Measurements from ENCODE around the gene PRKAG2.
"Not testable (repeated sequence)": the region's sequence is repeated elsewhere in the genome, so short reads cannot be mapped to it uniquely, and the experiment has no call there.

Gene PRKAG2

GRCh38 chr7:151876899-151877777, at the start of gene PRKAG2:
TSS of gene PRKAG2 (minus strand) at chr7:151877115. CDS start at chr7:151876620, 495 bp downstream.
- peak; percentile 40 to 68 (median 45) for DNase-seq (ENCODE audit: low read depth in 2 of 3, low spot score in 2 of 3)

GRCh38 chr7:151926336-151926712, 49.4 kb upstream of the PRKAG2 start:
- no peak for DNase-seq (ENCODE audit: low read depth in 2 of 3, low spot score in 2 of 3)

- DNase-seq (ENCODE audit: low read depth in 2 of 3, low spot score in 2 of 3): no peak
These were observed 48.8 kb upstream of the PRKAG2 start for GRCh38 chr7:151925446-151926335.

DNA sequence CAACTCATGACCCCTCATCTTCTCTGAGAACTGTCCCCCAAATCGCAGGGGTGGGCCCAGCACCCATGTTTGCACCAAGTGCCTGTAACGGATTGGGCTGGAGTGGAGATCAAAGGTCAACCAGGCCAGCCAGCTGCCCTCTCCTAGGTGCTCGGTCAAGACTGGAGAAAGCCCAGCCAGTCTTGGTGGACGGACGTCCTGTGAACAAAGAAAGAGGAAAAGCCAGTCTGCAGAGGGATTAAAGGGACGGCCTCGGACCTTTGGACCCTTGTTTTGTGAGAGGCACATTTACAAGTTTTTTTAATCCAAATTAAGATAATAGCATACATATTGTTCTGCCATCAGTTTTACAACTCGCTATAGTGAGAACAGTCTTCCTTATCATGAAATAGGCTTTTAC, 47.6 kb upstream of the PRKAG2 start:
- DNase-seq (ENCODE audit: low read depth in 2 of 3, low spot score in 2 of 3): no peak

DNA sequence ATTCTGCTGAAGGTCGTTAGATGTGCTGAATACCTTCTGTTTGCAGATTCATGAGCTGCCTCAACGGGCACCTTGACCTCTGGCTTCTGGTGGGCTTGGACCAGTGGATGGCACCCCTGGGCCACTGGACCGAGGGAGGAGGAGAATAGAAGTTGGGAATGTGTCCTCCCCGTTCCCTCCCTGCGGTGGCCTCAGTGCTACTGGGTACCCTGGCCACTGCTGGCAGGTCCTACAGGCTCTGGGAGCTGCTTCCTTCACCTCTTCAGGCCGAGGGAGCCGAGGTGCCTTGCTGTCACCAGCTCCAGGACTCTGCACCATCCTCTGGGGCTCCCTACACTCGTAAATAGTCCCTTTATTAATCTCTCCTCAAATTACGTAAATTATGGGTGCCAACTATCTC, 47.1 kb upstream of the PRKAG2 start:
- no peak for DNase-seq (ENCODE audit: low read depth in 2 of 3, low spot score in 2 of 3)

GRCh38 chr7:151923097-151923876, 46.4 kb upstream of the PRKAG2 start:
- DNase-seq (ENCODE audit: low read depth in 2 of 3, low spot score in 2 of 3): no peak

- no peak for DNase-seq (ENCODE audit: low read depth in 2 of 3, low spot score in 2 of 3)
These were observed 44.5 kb upstream of the PRKAG2 start for GRCh38 chr7:151921451-151921850.

GRCh38 chr7:151920488-151920887, 43.6 kb upstream of the PRKAG2 start:
- no peak for DNase-seq (ENCODE audit: low read depth in 2 of 3, low spot score in 2 of 3)

- DNase-seq (ENCODE audit: low read depth in 2 of 3, low spot score in 2 of 3): no peak
These were observed 42.7 kb upstream of the PRKAG2 start for GRCh38 chr7:151919595-151919994.

- DNase-seq (ENCODE audit: low read depth in 2 of 3, low spot score in 2 of 3): no peak
These were observed 41.6 kb upstream of the PRKAG2 start for GRCh38 chr7:151918510-151918843.

GRCh38 chr7:151917791-151918509, 41.0 kb upstream of the PRKAG2 start:
- DNase-seq (ENCODE audit: low read depth in 2 of 3, low spot score in 2 of 3): no peak

DNA sequence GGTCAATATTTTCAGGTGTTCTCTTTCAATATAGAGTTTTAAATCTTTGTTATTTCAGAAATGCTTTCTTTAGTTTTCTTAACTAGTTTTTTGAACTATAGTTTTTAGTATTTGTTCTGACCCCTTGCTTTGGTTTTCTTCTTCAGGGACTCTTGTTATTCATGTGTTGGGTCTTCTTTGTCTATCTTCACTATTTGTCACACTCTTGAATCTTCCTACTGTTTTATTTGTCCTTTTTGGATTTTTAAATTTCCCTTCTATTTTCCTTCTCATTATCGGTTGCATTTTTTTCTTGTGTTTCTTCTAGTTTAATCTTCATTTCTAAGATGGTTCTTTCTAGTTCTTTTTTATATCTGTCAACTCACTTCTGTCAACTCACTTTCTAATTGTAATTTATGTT, 37.1 kb upstream of the PRKAG2 start:
- no peak for DNase-seq (ENCODE audit: low read depth in 2 of 3, low spot score in 2 of 3)

DNA sequence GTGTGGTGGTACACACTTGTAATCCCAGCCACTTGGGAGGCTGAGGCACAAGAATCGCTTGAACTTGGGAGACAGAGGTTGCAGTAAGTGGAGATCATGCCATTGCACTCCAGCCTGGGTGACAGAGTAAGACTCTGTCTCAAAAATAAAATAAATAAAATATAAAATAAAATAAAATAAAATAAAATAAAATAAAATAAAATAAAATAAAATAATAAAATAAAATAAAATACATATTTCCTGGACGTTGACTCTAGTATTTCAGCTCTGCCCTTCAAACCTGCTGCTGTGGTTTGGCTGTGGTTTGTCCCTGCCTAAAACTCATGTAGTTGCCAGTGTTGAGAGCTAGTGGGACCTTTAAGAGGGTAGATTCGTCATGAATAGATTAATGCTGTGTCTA, 33.7 kb upstream of the PRKAG2 start:
- not testable (repeated sequence) for DNase-seq (ENCODE audit: low read depth in 2 of 3, low spot score in 2 of 3)

DNA sequence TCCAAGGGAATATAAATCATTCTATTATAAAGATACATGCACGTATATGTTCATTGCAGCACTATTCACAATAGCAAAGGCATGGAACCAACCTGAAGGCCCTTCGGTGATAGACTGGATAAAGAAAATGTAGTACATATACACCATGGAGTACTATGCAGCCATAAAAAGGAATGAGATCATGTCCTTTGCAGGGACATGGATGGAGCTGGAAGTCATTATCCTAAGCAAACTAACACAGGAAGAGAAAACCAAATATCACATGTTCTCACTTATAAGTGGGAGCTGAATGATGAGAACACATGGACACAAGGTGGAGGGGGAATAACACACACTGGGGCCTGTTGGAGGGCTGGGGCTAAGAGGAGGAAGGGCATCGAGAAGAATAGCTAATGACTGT, 30.2 kb upstream of the PRKAG2 start:
- not testable (repeated sequence) for DNase-seq (ENCODE audit: low read depth in 2 of 3, low spot score in 2 of 3)

- no peak for DNase-seq (ENCODE audit: low read depth in 2 of 3, low spot score in 2 of 3)
These were observed 28.9 kb upstream of the PRKAG2 start for GRCh38 chr7:151905766-151906165.

GRCh38 chr7:151905353-151905752, 28.4 kb upstream of the PRKAG2 start:
- DNase-seq (ENCODE audit: low read depth in 2 of 3, low spot score in 2 of 3): no peak

DNA sequence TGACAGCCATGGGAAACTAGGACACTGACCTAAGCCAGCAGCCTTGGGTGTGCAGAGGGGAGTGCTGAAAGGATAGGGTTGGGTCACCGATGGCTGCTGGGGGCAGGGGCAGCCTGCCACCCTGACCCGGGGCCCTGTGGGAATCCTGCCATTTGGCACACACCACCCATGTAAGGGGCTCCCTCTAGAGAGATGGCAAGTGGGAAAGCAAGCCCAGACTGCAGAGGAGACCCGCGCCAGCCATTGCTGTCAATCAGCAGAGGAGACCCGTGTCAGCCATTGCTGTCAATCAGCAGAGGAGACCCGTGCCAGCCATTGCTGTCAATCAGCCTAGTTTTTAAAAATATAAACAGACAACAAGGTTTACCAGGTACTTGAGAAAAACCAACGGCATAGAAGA, 27.4 kb upstream of the PRKAG2 start:
- DNase-seq (ENCODE audit: low read depth in 2 of 3, low spot score in 2 of 3): no peak

GRCh38 chr7:151903249-151904032, 26.5 kb upstream of the PRKAG2 start:
- no peak for DNase-seq (ENCODE audit: low read depth in 2 of 3, low spot score in 2 of 3)

GRCh38 chr7:151902311-151902710, 25.4 kb upstream of the PRKAG2 start:
- DNase-seq (ENCODE audit: low read depth in 2 of 3, low spot score in 2 of 3): no peak

GRCh38 chr7:151901828-151902227, 24.9 kb upstream of the PRKAG2 start:
- DNase-seq (ENCODE audit: low read depth in 2 of 3, low spot score in 2 of 3): no peak

All from activated CD8-positive, alpha-beta memory T cell treated with anti-CD3 and anti-CD28 coated beads for 48 hours (primary cell).